Sigmoid colon (tissue), 7 donors: ENCODE measurements around the gene BET1L. TPM values are rescaled to one million over a fixed set of nuclear protein-coding genes. Genes with fewer than 3 reads are reported as not detected.

ENCODE experiments used
- DNase-seq: peaks from one replicate; pipeline ENCODE4 v3.0.0-alpha.2; 2019
- H3K27ac ChIP-seq, 4 donors: fragments of 200-600 bp; sonication (generic); one replicate each; pipeline ENCODE4 v1.5.1; 2016 to 2019; ENCODE audit warnings: mild to moderate bottlenecking in 1 of 4
- H3K27me3 ChIP-seq, 3 donors: fragments of 200-600 bp; sonication (generic); one replicate each; pipeline ENCODE4 v1.5.1; 2019; ENCODE audit warnings: mild to moderate bottlenecking in 1 of 3
- H3K36me3 ChIP-seq, 4 donors: fragments of 200-600 bp; sonication (generic); one replicate each; pipeline ENCODE4 v1.5.1; 2016 to 2019
- H3K4me1 ChIP-seq, 4 donors: fragments of 200-600 bp; sonication (generic); one replicate each; pipeline ENCODE4 v1.5.1; 2017 to 2019
- H3K4me3 ChIP-seq, 4 donors: fragments of 200-600 bp; sonication (generic); one replicate each; pipeline ENCODE4 v1.5.1; 2017 to 2019; ENCODE audit warnings: mild to moderate bottlenecking in 2 of 4, moderate library complexity in 1 of 4
- H3K9me3 ChIP-seq, 4 donors: fragments of 200-600 bp in 3 of 4; sonication (generic) in 3 of 4; one replicate each; pipeline versions ENCODE4 v1.5.1 to v1.6.1; 2013 to 2019
- CTCF ChIP-seq, 4 experiments: fragments of 450-650 bp in 3 of 4; fragments of 200-600 bp in 1 of 4; IDR thresholded peaks; one replicate each; pipeline ENCODE4 v1.5.1; 2016 to 2019; ENCODE audit warnings: antibody characterized with exemption in 4 of 4, mild to moderate bottlenecking in 3 of 4, moderate library complexity in 2 of 4
- EP300 ChIP-seq, 4 donors: sonication (generic); formaldehyde crosslinking; IDR thresholded peaks; one replicate each; pipeline ENCODE4 v1.6.1; 2017; ENCODE audit warnings: antibody characterized with exemption in 4 of 4
- POLR2A ChIP-seq, 2 donors: fragments of 450-650 bp; IDR thresholded peaks; one replicate each; pipeline ENCODE4 v1.6.1; 2016; ENCODE audit warnings: antibody characterized with exemption in 2 of 2, mild to moderate bottlenecking in 2 of 2, moderate library complexity in 2 of 2
- POLR2AphosphoS5 ChIP-seq, 4 donors: sonication (generic); formaldehyde crosslinking; IDR thresholded peaks; one replicate each; pipeline ENCODE4 v1.6.1; 2017; ENCODE audit warnings: antibody characterized with exemption in 4 of 4
- WGBS, 2 donors: extraction: QIAGEN DNeasy Blood & Tissue Kit; methylation state at CpG; one replicate each; pipeline ENCODE4 v1.1.7; 2013; 5-methylcytosine and 5-hydroxymethylcytosine counted together
- intact Hi-C: fragments of 100-400 bp; cut with DNase I; formaldehyde crosslinking; loops from one replicate; pipeline ENCODE4 v1.15.1; 2023
- polyA plus RNA-seq, 3 donors: library from polyadenylated mRNA; stranded (reverse); fragments of 200-250 nt; gene quantifications; one replicate each; pipeline ENCODE4 v1.2.3, GENCODE V29; 2013
- total RNA-seq, 4 donors: library from RNA; depleted of rRNA; stranded (reverse); fragments of >200 nt; gene quantifications; one replicate each; pipeline ENCODE4 v1.1.0, GENCODE V29; 2016
- donor health status: healthy with polysubstance abuse.
- donor health status: Bipolar disorder and iron deficiency.
- donor health status: healthy.

BET1L gene
- total and polyA plus RNA-seq, 7 donors: 22.8 to 48.1 (median 29.6) TPM

GRCh38 chr11:232783-233565 is 25.8 kb upstream of the BET1L start:
- Histone ChIP-seq H3K27me3 (no peaks in the 10 kb centered on the region), H3K4me3 (no peak overlapping the region), H3K27ac (no peak overlapping the region), H3K4me1 (peaks cover 0 to 23% (median 17%) of the 10 kb centered on the region in 4 donors), H3K36me3 (peaks cover 0 to 19% (median 0%) of the 10 kb centered on the region in 4 donors), H3K9me3 (no peaks in the 10 kb centered on the region)
- TF ChIP-seq CTCF (IDR thresholded peaks at IDR 0.05) (no peak), POLR2A (IDR thresholded peaks at IDR 0.05) (no peak), EP300 (IDR thresholded peaks at IDR 0.05) (no peak), POLR2AphosphoS5 (IDR thresholded peaks at IDR 0.05) (no peak)
- WGBS, 2 donors: 95 to 96% methylated on average over 20 of the region's 20 CpGs
- intact Hi-C loops: loop anchor here (10.0 kb wide), 1 partner anchor 302 kb away; the partner anchor contains the start of genes HRAS and LRRC56
- peak; percentile 32 for DNase-seq

- intact Hi-C loops: loop anchor here (10.0 kb wide), 1 partner anchor 304 kb away; the partner anchor contains the start of genes HRAS and LRRC56
- Histone ChIP-seq H3K27ac (no peak overlapping the region), H3K9me3 (no peaks in the 10 kb centered on the region), H3K27me3 (no peaks in the 10 kb centered on the region), H3K36me3 (peaks cover 0 to 24% (median 0%) of the 10 kb centered on the region in 4 donors), H3K4me3 (no peak overlapping the region), H3K4me1 (peaks cover 0 to 9% (median 7%) of the 10 kb centered on the region in 4 donors)
- DNase-seq: peak; percentile 27
- WGBS, 2 donors: 96 to 97% methylated on average over 10 of the region's 10 CpGs
- TF ChIP-seq CTCF (IDR thresholded peaks at IDR 0.05) (no peak), POLR2A (IDR thresholded peaks at IDR 0.05) (no peak), POLR2AphosphoS5 (IDR thresholded peaks at IDR 0.05) (no peak), EP300 (IDR thresholded peaks at IDR 0.05) (no peak)
These were observed 23.2 kb upstream of the BET1L start for GRCh38 chr11:230431-230830.

- TF ChIP-seq POLR2A (IDR thresholded peaks at IDR 0.05) (no peak), CTCF (IDR thresholded peaks at IDR 0.05) (no peak), EP300 (IDR thresholded peaks at IDR 0.05) (no peak), POLR2AphosphoS5 (IDR thresholded peaks at IDR 0.05) (no peak)
- DNase-seq: peak; percentile 17
- Histone ChIP-seq H3K27ac (no peak overlapping the region), H3K4me1 (no peaks in the 10 kb centered on the region), H3K36me3 (peaks cover 0 to 30% (median 0%) of the 10 kb centered on the region in 4 donors), H3K9me3 (no peaks in the 10 kb centered on the region), H3K4me3 (no peak overlapping the region), H3K27me3 (no peaks in the 10 kb centered on the region)
- intact Hi-C loops: no loop called here
- 91% methylated on average over 6 of the region's 6 CpGs for WGBS, 2 donors
These were observed 20.7 kb upstream of the BET1L start for GRCh38 chr11:227824-228379.

GRCh38 chr11:225734-226453 is 18.7 kb upstream of the BET1L start:
- Histone ChIP-seq H3K27me3 (no peaks in the 10 kb centered on the region), H3K4me3 (no peak overlapping the region), H3K9me3 (no peaks in the 10 kb centered on the region), H3K36me3 (peaks cover 0 to 31% (median 2%) of the 10 kb centered on the region in 4 donors), H3K27ac (no peak overlapping the region), H3K4me1 (no peaks in the 10 kb centered on the region)
- intact Hi-C loops: no loop called here
- no peak for TF ChIP-seq EP300 (IDR thresholded peaks at IDR 0.05)
- TF ChIP-seq POLR2A (IDR thresholded peaks at IDR 0.05): no peak
- TF ChIP-seq CTCF (IDR thresholded peaks at IDR 0.05): no peak
- DNase-seq: peak; percentile 5
- 88 to 96% methylated on average over 10 of the region's 10 CpGs for WGBS, 2 donors
